Vagina (tissue), 2 donors: ENCODE results near the gene SPRED3. TPM values are rescaled to one million over a fixed set of nuclear protein-coding genes. Genes with fewer than 3 reads are reported as not detected.

ENCODE experiments used
- DNase-seq, 2 donors: peaks; one replicate each; pipeline ENCODE4 v3.0.0-alpha.2; 2017; ENCODE audit errors: extremely low spot score in 2 of 2
- H3K27ac ChIP-seq: fragments of 200-600 bp; sonication (generic); one replicate; pipeline ENCODE4 v1.5.1; 2019
- H3K27me3 ChIP-seq: fragments of 200-600 bp; sonication (generic); one replicate; pipeline ENCODE4 v1.5.1; 2019
- H3K36me3 ChIP-seq, 2 donors: fragments of 200-600 bp; sonication (generic); one replicate each; pipeline ENCODE4 v1.5.1; 2017 to 2019
- H3K4me1 ChIP-seq: fragments of 200-600 bp; sonication (generic); one replicate; pipeline ENCODE4 v1.5.1; 2019
- H3K4me3 ChIP-seq, 2 donors: fragments of 200-600 bp; sonication (generic); 1 replicate in 1 of 2; 2 replicates in 1 of 2; pipeline ENCODE4 v1.5.1; 2016 to 2019
- H3K9me3 ChIP-seq: fragments of 200-600 bp; sonication (generic); one replicate; pipeline ENCODE4 v1.5.1; 2019
- POLR2A ChIP-seq, 2 donors: fragments of 450-650 bp; IDR thresholded peaks; one replicate each; pipeline ENCODE4 v1.6.1; 2017; ENCODE audit warnings: antibody characterized with exemption in 2 of 2, mild to moderate bottlenecking in 2 of 2, moderate library complexity in 2 of 2
- POLR2AphosphoS5 ChIP-seq, 2 donors: sonication (generic); formaldehyde crosslinking; IDR thresholded peaks; one replicate each; pipeline ENCODE4 v1.9.0; 2017; ENCODE audit warnings: antibody characterized with exemption in 2 of 2, mild to moderate bottlenecking in 2 of 2, low read depth in 1 of 2; ENCODE audit not compliant: insufficient read depth in 1 of 2
- intact Hi-C: fragments of 100-400 bp; cut with DNase I; formaldehyde crosslinking; loops from one replicate; pipeline ENCODE4 v1.15.1; 2023
- total RNA-seq: library from RNA; depleted of rRNA; stranded (reverse); fragments of >200 nt; gene quantifications from one replicate; pipeline ENCODE4 v1.2.3, GENCODE V29; 2016
- TF ChIP-seq, protein P1 (sequence below), 3 experiments: fragments of 450-650 bp in 2 of 3; fragments of 200-600 bp in 1 of 3; sonication (generic) in 1 of 3; IDR thresholded peaks; one replicate each; pipeline ENCODE4 v1.5.1; 2017 to 2019; ENCODE audit warnings: antibody characterized with exemption in 3 of 3, mild to moderate bottlenecking in 2 of 3, moderate library complexity in 2 of 3

Gene SPRED3
- total RNA-seq, 1 donor from 2014 or later: 0.49 TPM

DNA sequence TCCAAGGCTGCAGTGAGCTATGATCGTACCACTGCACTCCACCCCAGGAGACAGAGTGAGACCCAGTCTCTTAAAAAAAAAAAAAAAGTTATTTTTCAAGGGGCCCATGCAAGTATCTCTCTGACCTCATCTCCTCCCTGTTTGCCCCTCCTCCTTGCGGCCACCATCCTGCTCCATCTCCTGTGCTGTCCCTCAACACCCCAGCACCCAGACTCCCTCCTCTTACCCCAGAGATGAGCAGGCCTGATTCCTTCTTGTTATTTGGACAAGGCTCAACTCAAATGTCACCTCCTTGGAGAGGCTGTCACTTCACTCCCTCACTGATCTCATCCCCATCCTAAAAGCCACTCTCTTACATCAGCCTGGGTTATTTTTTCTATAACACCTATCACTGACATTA, 49.4 kb downstream of the SPRED3 start:
- H3K27ac ChIP-seq: no peak overlapping the region
- H3K36me3 ChIP-seq: no peaks in the 10 kb centered on the region
- TF ChIP-seq POLR2AphosphoS5 (IDR thresholded peaks at IDR 0.05; ENCODE audit: insufficient read depth in 1 of 2, low read depth in 1 of 2) (no peak), POLR2A (IDR thresholded peaks at IDR 0.05) (no peak)
- TF ChIP-seq, protein P1, sequence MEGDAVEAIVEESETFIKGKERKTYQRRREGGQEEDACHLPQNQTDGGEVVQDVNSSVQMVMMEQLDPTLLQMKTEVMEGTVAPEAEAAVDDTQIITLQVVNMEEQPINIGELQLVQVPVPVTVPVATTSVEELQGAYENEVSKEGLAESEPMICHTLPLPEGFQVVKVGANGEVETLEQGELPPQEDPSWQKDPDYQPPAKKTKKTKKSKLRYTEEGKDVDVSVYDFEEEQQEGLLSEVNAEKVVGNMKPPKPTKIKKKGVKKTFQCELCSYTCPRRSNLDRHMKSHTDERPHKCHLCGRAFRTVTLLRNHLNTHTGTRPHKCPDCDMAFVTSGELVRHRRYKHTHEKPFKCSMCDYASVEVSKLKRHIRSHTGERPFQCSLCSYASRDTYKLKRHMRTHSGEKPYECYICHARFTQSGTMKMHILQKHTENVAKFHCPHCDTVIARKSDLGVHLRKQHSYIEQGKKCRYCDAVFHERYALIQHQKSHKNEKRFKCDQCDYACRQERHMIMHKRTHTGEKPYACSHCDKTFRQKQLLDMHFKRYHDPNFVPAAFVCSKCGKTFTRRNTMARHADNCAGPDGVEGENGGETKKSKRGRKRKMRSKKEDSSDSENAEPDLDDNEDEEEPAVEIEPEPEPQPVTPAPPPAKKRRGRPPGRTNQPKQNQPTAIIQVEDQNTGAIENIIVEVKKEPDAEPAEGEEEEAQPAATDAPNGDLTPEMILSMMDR (IDR thresholded peaks at IDR 0.05): no peak
- intact Hi-C loops: no loop called here
- H3K27me3 ChIP-seq: no peaks in the 10 kb centered on the region
- H3K9me3 ChIP-seq: no peaks in the 10 kb centered on the region
- no peak overlapping the region for H3K4me3 ChIP-seq
- no peak for DNase-seq
- no peaks in the 10 kb centered on the region for H3K4me1 ChIP-seq

DNA sequence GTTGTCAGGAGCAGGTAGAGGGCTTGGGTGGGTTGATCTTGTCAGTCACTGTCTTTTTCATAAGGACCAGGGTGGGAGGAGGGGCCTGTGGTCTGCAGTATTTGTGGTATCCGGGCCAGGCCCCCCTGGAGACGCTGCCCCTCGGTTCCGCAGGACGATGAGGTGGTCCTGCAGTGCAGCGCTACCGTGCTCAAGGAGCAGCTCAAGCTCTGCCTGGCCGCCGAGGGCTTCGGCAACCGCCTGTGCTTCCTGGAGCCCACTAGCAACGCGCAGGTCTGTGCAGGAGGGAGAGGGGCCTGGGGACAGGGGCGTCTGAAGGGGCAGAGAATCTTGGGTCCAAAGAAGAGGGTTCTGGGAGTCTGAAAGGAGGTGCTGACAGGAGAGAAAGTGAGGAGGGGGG, 52.1 kb downstream of the SPRED3 start:
- TF ChIP-seq, protein P1 (IDR thresholded peaks at IDR 0.05): no peak
- no peak for TF ChIP-seq POLR2A (IDR thresholded peaks at IDR 0.05)
- no peak for TF ChIP-seq POLR2AphosphoS5 (IDR thresholded peaks at IDR 0.05; ENCODE audit: insufficient read depth in 1 of 2, low read depth in 1 of 2)
- Histone ChIP-seq H3K9me3 (no peaks in the 10 kb centered on the region), H3K36me3 (no peaks in the 10 kb centered on the region), H3K4me3 (no peak overlapping the region), H3K4me1 (no peaks in the 10 kb centered on the region), H3K27ac (no peak overlapping the region), H3K27me3 (no peaks in the 10 kb centered on the region)
- intact Hi-C loops: no loop called here
- no peak for DNase-seq

DNA sequence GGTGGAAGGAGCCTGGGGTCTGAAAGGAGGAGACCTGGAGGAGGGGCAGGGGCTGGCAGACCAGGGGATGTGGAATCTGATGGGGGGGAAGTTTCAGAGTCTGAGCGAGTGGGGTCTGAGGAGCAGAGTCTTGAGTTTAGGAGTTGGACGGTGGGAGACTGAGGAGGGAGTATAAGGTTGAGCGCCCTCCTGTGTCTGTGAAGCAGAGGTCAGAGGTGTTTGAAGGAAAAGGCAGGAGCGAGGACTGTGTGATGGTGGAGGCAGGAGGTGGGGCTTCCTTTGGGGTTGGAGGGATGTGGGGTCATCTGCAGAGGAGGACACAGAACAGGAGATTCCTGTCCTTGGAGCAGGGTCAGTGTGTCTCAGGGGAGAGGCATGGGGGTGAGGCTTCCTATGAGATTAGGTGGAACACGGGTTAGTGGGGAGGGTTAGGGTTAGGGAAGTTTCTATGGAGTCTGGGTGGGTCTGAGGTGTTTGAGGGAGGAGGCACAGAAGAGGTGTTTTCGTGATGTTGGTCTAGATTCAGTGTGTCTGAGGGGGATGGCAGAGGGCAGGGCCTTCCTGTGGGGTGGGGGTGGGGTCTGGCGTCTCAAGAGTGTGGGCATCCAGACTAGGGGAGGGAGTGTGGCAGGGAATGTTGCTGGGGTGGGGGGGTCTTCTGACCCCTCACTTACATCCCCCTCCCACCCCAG, 53.3 kb downstream of the SPRED3 start:
- H3K27me3 ChIP-seq: no peaks in the 10 kb centered on the region
- TF ChIP-seq POLR2A (IDR thresholded peaks at IDR 0.05) (no peak), POLR2AphosphoS5 (IDR thresholded peaks at IDR 0.05; ENCODE audit: insufficient read depth in 1 of 2, low read depth in 1 of 2) (no peak)
- TF ChIP-seq, protein P1 (IDR thresholded peaks at IDR 0.05): no peak
- intact Hi-C loops: no loop called here
- no peaks in the 10 kb centered on the region for H3K36me3 ChIP-seq
- no peaks in the 10 kb centered on the region for H3K4me1 ChIP-seq
- H3K27ac ChIP-seq: no peak overlapping the region
- H3K4me3 ChIP-seq: no peak overlapping the region
- DNase-seq: no peak
- no peaks in the 10 kb centered on the region for H3K9me3 ChIP-seq

DNA sequence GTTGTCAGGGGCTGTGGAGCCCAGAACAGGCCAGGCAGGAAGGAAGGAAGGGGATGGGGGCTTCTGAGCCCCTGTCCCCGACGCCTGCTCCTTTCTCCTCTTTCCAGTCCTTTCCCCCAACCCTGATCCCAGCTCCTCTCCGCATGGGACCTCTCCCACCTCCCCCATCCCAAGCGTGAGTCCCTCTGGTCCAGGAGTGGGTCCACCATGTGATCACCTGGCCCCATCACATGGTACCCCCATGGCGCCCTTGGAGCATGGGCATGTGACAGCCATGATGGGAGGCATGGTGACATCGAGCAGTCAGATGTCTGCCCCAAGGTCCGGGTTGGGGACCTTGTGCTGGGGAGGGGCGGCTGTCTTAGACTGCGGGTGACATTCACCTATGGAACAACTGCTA, 54.2 kb downstream of the SPRED3 start:
- Histone ChIP-seq H3K36me3 (no peaks in the 10 kb centered on the region), H3K4me1 (no peaks in the 10 kb centered on the region), H3K4me3 (no peak overlapping the region), H3K27ac (no peak overlapping the region), H3K9me3 (no peaks in the 10 kb centered on the region), H3K27me3 (no peaks in the 10 kb centered on the region)
- no peak for DNase-seq
- intact Hi-C loops: no loop called here
- no peak for TF ChIP-seq POLR2AphosphoS5 (IDR thresholded peaks at IDR 0.05; ENCODE audit: insufficient read depth in 1 of 2, low read depth in 1 of 2)
- TF ChIP-seq, protein P1 (IDR thresholded peaks at IDR 0.05): no peak
- TF ChIP-seq POLR2A (IDR thresholded peaks at IDR 0.05): no peak

DNA sequence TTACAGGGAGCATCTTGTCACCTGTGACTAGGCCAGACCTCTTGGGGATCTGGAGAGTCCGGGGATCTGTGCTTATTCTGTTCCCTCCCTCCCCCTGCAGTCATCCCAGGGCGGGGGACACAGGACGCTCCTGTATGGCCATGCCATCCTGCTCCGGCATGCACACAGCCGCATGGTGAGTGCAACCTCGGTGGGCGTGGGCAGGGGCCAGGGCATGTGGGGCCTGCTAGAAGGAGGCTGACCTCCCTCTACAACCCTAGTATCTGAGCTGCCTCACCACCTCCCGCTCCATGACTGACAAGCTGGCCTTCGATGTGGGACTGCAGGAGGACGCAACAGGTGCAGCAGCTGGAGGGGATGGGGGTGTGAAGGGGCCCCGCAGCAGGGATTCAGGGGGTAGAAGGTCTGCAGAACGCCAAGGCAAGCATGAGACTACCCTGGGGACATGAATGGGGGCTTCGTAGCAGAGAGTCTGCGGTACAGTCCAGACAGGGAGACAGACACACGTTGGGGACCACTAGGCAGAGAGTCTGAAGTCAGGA, 55.0 kb downstream of the SPRED3 start:
- no peak for DNase-seq
- TF ChIP-seq POLR2A (IDR thresholded peaks at IDR 0.05) (no peak), POLR2AphosphoS5 (IDR thresholded peaks at IDR 0.05; ENCODE audit: insufficient read depth in 1 of 2, low read depth in 1 of 2) (no peak)
- TF ChIP-seq, protein P1 (IDR thresholded peaks at IDR 0.05): no peak
- intact Hi-C loops: no loop called here
- no peak overlapping the region for H3K4me3 ChIP-seq
- H3K9me3 ChIP-seq: no peaks in the 10 kb centered on the region
- H3K4me1 ChIP-seq: no peaks in the 10 kb centered on the region
- H3K36me3 ChIP-seq: no peaks in the 10 kb centered on the region
- H3K27me3 ChIP-seq: no peaks in the 10 kb centered on the region
- no peak overlapping the region for H3K27ac ChIP-seq
